B cell (primary cell): ENCODE data around the gene CDYL. TPM values are rescaled to one million over a fixed set of nuclear protein-coding genes. Genes with fewer than 3 reads are reported as not detected.

ENCODE experiments used
- ATAC-seq: fragments of 200-7000 bp; cut with Tn5 transposase; one replicate; pipeline ENCODE4 v1.10.0; 2021; ENCODE audit warnings: low read depth, mild to moderate bottlenecking, moderate number of reproducible peaks, moderate library complexity
- CTCF ChIA-PET: fragments of 350-600 bp; sonication (Branson Sonifier 250); formaldehyde crosslinking; loops from one replicate; lab custom pipeline; 2021; ENCODE audit warnings: antibody characterized with exemption, inconsistent platforms; lab: Charles Lee
- POLR2A ChIA-PET: fragments of 350-600 bp; sonication (Branson Sonifier 250); formaldehyde crosslinking; loops from one replicate; lab custom pipeline; 2021; ENCODE audit warnings: antibody characterized with exemption; lab: Charles Lee
- DNase-seq: peaks from one replicate; pipeline ENCODE4 v3.0.0; 2013
- H2AFZ ChIP-seq: 2 replicates; pipeline ENCODE4 v1.6.1; 2012; ENCODE audit warnings: mild to moderate bottlenecking, low read depth, low read length; ENCODE audit not compliant: insufficient read depth, poor library complexity, severe bottlenecking
- H3K27ac ChIP-seq, 2 donors: 1 replicate in 1 of 2; 2 replicates in 1 of 2; pipeline ENCODE4 v1.5.1; 2012 to 2013; ENCODE audit warnings: low read length in 2 of 2, mild to moderate bottlenecking in 2 of 2, moderate library complexity in 1 of 2
- H3K27me3 ChIP-seq, 4 experiments: fragments of 200-600 bp in 1 of 4; sonication (generic) in 1 of 4; replicated peaks in 1 of 4; 1 replicate in 2 of 4; 2 replicates in 2 of 4; pipeline versions ENCODE4 v1.6.1 to v1.7.0; 2013 to 2016; ENCODE audit warnings: low read length in 3 of 4, mild to moderate bottlenecking in 2 of 4, mixed read lengths in 1 of 4, moderate library complexity in 1 of 4; ENCODE audit not compliant: insufficient read depth in 4 of 4, control insufficient read depth in 3 of 4; ENCODE audit errors: control extremely low read depth in 1 of 4
- H3K36me3 ChIP-seq, 2 experiments: replicated peaks in 1 of 2; 1 replicate in 1 of 2; 2 replicates in 1 of 2; pipeline versions ENCODE4 v1.6.1 to v1.7.1; 2013; ENCODE audit warnings: low read length in 1 of 2; ENCODE audit not compliant: insufficient read depth in 2 of 2, control insufficient read depth in 1 of 2; ENCODE audit errors: control extremely low read depth in 1 of 2, extremely low read depth in 1 of 2
- H3K4me1 ChIP-seq, 2 donors: fragments of 200-600 bp in 1 of 2; sonication (generic) in 1 of 2; 1 replicate in 1 of 2; 2 replicates in 1 of 2; pipeline versions ENCODE4 v1.5.1 to v1.6.1; 2013 to 2017; ENCODE audit warnings: low read length in 2 of 2; ENCODE audit not compliant: control insufficient read depth in 2 of 2, insufficient read depth in 2 of 2
- H3K4me2 ChIP-seq: replicated peaks from 2 replicates; pipeline ENCODE3; 2012; ENCODE audit warnings: mild to moderate bottlenecking, low read depth, low read length; ENCODE audit not compliant: poor library complexity, severe bottlenecking
- H3K4me3 ChIP-seq, 5 experiments: fragments of 200-600 bp in 1 of 5; sonication (generic) in 1 of 5; 1 replicate in 3 of 5; 2 replicates in 2 of 5; pipeline versions ENCODE4 v1.5.1 to v1.7.0; 2011 to 2016; ENCODE audit warnings: low read length in 4 of 5, mild to moderate bottlenecking in 4 of 5, low read depth in 2 of 5, control low read depth in 1 of 5, moderate library complexity in 1 of 5; ENCODE audit not compliant: insufficient read depth in 1 of 5; ENCODE audit errors: control extremely low read depth in 1 of 5, extremely low read depth in 1 of 5
- H3K79me2 ChIP-seq: fragments of 200-600 bp; sonication (generic); one replicate; pipeline ENCODE4 v1.6.0; 2016; ENCODE audit warnings: low read length; ENCODE audit not compliant: control insufficient read depth, insufficient read depth
- H3K9ac ChIP-seq: fragments of 200-600 bp; sonication (generic); 2 replicates; pipeline ENCODE4 v1.6.1; 2017; ENCODE audit warnings: mild to moderate bottlenecking, low read length, moderate library complexity
- H3K9me3 ChIP-seq, 3 donors: one replicate each; pipeline versions ENCODE4 v1.6.1 to v1.7.1; 2013; ENCODE audit warnings: low read length in 2 of 3; ENCODE audit not compliant: control insufficient read depth in 2 of 3, insufficient read depth in 1 of 3; ENCODE audit errors: control extremely low read depth in 1 of 3
- H4K20me1 ChIP-seq: 2 replicates; pipeline ENCODE4 v1.6.0; 2012; ENCODE audit warnings: mild to moderate bottlenecking, low read length; ENCODE audit not compliant: insufficient read depth, control insufficient read depth, poor library complexity, severe bottlenecking
- H3K27ac Mint-ChIP-seq: one replicate; pipeline ENCODE4 v1.8.0; 2021; ENCODE audit warnings: mixed read lengths
- H3K27me3 Mint-ChIP-seq: one replicate; pipeline ENCODE4 v1.8.0; 2021; ENCODE audit warnings: mixed read lengths
- H3K4me1 Mint-ChIP-seq: one replicate; pipeline ENCODE4 v1.8.0; 2021; ENCODE audit warnings: mixed read lengths
- H3K4me3 Mint-ChIP-seq: one replicate; pipeline ENCODE4 v1.8.0; 2021; ENCODE audit warnings: mixed read lengths
- H3K9me3 Mint-ChIP-seq: one replicate; pipeline ENCODE4 v1.8.0; 2022; ENCODE audit warnings: mixed read lengths; ENCODE audit not compliant: insufficient read depth
- CTCF ChIP-seq: fragments of 200-600 bp; IDR thresholded peaks from one replicate; pipeline ENCODE4 v1.8.0; 2022; ENCODE audit warnings: antibody characterized with exemption, mild to moderate bottlenecking
- EZH2 ChIP-seq: IDR thresholded peaks from 2 replicates; pipeline ENCODE4 v1.6.1; 2012; ENCODE audit warnings: borderline replicate concordance, low read depth, mild to moderate bottlenecking, moderate library complexity, low read length; ENCODE audit not compliant: insufficient read depth, poor library complexity, severe bottlenecking
- WGBS: methylation state at CpG from one replicate; pipeline ENCODE4 v1.1.5; 2013; ENCODE audit warnings: missing lambda C conversion rate; ENCODE audit not compliant: insufficient coverage; 5-methylcytosine and 5-hydroxymethylcytosine counted together
- intact Hi-C: fragments of 100-400 bp; cut with micrococcal nuclease; formaldehyde crosslinking; loops from one replicate; pipeline ENCODE4 v1.10.0; 2022
- polyA plus RNA-seq: library from polyadenylated mRNA; depleted of rRNA; stranded (reverse); fragments of >200 nt; gene quantifications from 2 replicates; pipeline ENCODE4 v1.2.3, GENCODE V29; 2012
- total RNA-seq, 2 donors: library from RNA; stranded (reverse); fragments of 120-200 nt in 1 of 2; gene quantifications; 1 replicate in 1 of 2; 2 replicates in 1 of 2; pipeline versions ENCODE4 v1.2.3 to v1.2.4, GENCODE V29; 2013 to 2022

The CDYL gene
- total and polyA plus RNA-seq, 2 donors (not counting 1 experiment from before 2014, with no cell fraction given): 15.6 to 63.0 TPM

DNA sequence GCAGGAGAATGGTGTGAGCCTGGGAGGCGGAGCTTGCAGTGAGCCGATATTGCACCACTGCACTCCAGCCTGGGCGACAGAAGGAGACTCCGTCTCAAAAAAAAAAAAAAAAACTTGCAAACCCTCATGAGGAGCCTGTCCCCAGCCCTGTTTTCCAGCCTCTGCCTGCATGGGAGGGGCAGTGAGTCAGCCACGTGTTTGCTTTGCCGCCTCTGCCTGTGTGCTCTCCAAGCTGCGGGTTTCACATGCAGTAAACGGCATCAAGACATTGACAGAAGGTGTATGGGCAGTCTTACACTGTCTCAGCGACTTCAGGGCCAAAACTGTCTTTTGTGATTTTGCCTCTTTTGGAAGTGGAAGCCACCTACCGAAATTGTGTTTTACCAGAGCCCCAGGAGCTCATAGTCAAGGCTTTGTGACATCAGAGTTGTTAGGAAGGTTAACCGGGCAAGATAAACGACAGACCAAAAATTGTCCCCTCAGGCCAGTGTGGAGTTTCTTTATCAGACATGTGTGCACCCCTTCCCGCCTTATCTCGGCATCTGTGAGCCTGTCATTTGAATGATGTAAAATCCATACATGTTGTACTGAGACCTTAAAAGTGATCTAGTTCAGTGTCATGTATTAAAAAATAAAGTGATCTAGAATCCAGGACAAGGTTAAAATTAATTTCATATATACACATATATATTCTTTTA, 174.8 kb downstream of the CDYL start:
- CTCF ChIA-PET: interaction anchor here (0.7 to 0.9 kb wide), 2 partner anchors 50 to 192 kb away, joined by 3 to 4 read pairs; no protein-coding TSS in a partner anchor
- TF ChIP-seq EZH2: no peak
- no peak for TF ChIP-seq CTCF
- intact Hi-C loops: no loop called here
- H3K4me1 Mint-ChIP-seq: no peaks in the 10 kb centered on the region
- H3K9me3 Mint-ChIP-seq: no peaks in the 10 kb centered on the region
- Histone ChIP-seq H3K4me3 (no peak overlapping the region), H3K27me3 (no peaks in the 10 kb centered on the region), H3K79me2 (no peaks in the 10 kb centered on the region), H2AFZ (no peak overlapping the region), H3K9me3 (no peaks in the 10 kb centered on the region), H3K4me2 (no peak overlapping the region), H3K36me3 (peaks cover 3 to 48% of the 10 kb centered on the region in 2 experiments), H3K9ac (no peak overlapping the region), H3K27ac (no peak overlapping the region), H4K20me1 (no peaks in the 10 kb centered on the region), H3K4me1 (no peaks in the 10 kb centered on the region)
- ATAC-seq (no peak), DNase-seq (no peak)
- POLR2A ChIA-PET: no interaction called here
- WGBS: 98% methylated on average over 13 of the region's 14 CpGs
- H3K4me3 Mint-ChIP-seq: no peak overlapping the region
- H3K27me3 Mint-ChIP-seq: no peaks in the 10 kb centered on the region
- no peak overlapping the region for H3K27ac Mint-ChIP-seq

DNA sequence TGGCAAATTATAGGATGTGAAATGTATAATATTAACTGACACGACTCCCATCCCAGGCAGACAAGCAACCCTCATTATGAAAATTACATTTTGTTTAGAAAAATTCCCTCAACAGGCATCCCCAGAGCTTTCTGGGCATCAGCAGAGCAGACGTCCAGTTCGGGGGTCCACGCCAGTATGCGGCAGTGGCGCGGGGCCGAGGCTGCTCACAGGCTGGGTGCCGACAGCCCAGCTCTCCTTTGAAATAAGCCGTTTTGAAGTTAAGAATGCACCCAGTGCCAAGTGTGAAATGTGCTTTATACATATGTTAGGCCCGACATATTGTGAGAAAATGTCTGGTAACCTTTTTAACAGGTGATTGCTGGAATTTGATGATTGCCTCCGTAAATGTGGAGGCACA, 177.2 kb downstream of the CDYL start:
- H3K4me2 ChIP-seq: no peak overlapping the region
- H3K4me1 ChIP-seq: no peaks in the 10 kb centered on the region
- Mint-ChIP-seq H3K27ac (no peak overlapping the region), H3K27me3 (no peaks in the 10 kb centered on the region), H3K4me3 (no peak overlapping the region), H3K9me3 (no peaks in the 10 kb centered on the region), H3K4me1 (no peaks in the 10 kb centered on the region)
- H3K9me3 ChIP-seq: no peaks in the 10 kb centered on the region
- H3K4me3 ChIP-seq: no peak overlapping the region
- H2AFZ ChIP-seq: no peak overlapping the region
- no peaks in the 10 kb centered on the region for H4K20me1 ChIP-seq
- POLR2A ChIA-PET: no interaction called here
- H3K79me2 ChIP-seq: no peaks in the 10 kb centered on the region
- ATAC-seq: no peak
- intact Hi-C loops: no loop called here
- CTCF ChIA-PET: interaction anchor here (0.7 to 1.6 kb wide), 2 partner anchors 153 to 226 kb away, joined by 3 to 5 read pairs; no protein-coding TSS in a partner anchor
- no peaks in the 10 kb centered on the region for H3K27me3 ChIP-seq
- H3K9ac ChIP-seq: no peak overlapping the region
- no peak for DNase-seq
- WGBS: 98% methylated on average over 11 of the region's 12 CpGs
- TF ChIP-seq CTCF (no peak), EZH2 (no peak)
- H3K36me3 ChIP-seq: peaks cover 5 to 35% of the 10 kb centered on the region in 2 experiments
- no peak overlapping the region for H3K27ac ChIP-seq
